ENCODE results near the gene ZNHIT6. TPM values are rescaled to one million over a fixed set of nuclear protein-coding genes. Genes with fewer than 3 reads are reported as not detected.
"Not testable (repeated sequence)": the region's sequence is repeated elsewhere in the genome, so short reads cannot be mapped to it uniquely, and the experiment has no call there.

ZNHIT6 gene
- total and polyA plus RNA-seq, 2 donors (not counting 1 experiment from before 2014, with no cell fraction given): 6.0 to 16.3 TPM

DNA sequence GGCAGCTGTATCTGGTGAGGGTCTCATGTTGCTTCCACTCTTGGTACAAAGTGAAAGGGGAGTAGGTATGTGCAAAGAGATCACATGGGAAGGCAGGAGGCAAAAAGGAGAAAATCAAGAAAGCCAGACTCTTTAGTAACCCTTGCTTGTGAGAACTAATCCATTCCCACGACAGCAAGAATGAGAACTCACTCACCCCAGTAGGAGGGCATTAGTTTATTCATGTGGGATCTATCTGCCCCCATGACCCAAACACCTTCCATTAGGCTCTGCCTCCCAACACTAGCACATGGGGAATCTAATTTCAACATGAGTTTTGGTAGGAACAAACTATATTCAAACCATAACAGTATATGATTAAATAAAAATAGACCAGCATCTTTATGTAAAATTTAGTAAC, 57.6 kb downstream of the ZNHIT6 start:
- H3K9me3 Mint-ChIP-seq (ENCODE audit: insufficient read depth): peaks cover 2% of the 10 kb centered on the region
- CTCF ChIA-PET: no interaction called here
- Histone ChIP-seq H3K9me3 (ENCODE audit: control extremely low read depth in 1 of 3, control insufficient read depth in 2 of 3, insufficient read depth in 1 of 3, low read length in 2 of 3) (peaks cover 5 to 7% (median 5%) of the 10 kb centered on the region in 3 donors), H3K9ac (ENCODE audit: low read length) (no peak overlapping the region), H3K4me2 (replicated peaks; ENCODE audit: low read depth, low read length, poor library complexity, severe bottlenecking) (no peak overlapping the region), H3K4me1 (ENCODE audit: control insufficient read depth in 2 of 2, insufficient read depth in 2 of 2, low read length in 2 of 2) (no peaks in the 10 kb centered on the region), H4K20me1 (ENCODE audit: control insufficient read depth, insufficient read depth, low read length, poor library complexity, severe bottlenecking) (no peaks in the 10 kb centered on the region), H2AFZ (ENCODE audit: insufficient read depth, low read depth, low read length, poor library complexity, severe bottlenecking) (no peak overlapping the region), H3K27ac (ENCODE audit: low read length in 2 of 2) (no peak overlapping the region), H3K4me3 (ENCODE audit: control extremely low read depth in 1 of 5, extremely low read depth in 1 of 5, insufficient read depth in 1 of 5, low read depth in 2 of 5, low read length in 4 of 5) (no peak overlapping the region), H3K36me3 (replicated peaks in 1 of 2; ENCODE audit: control extremely low read depth in 1 of 2, control insufficient read depth in 1 of 2, extremely low read depth in 1 of 2, insufficient read depth in 2 of 2, low read length in 1 of 2) (peaks cover 10 to 30% of the 10 kb centered on the region in 2 experiments), H3K79me2 (ENCODE audit: control insufficient read depth, insufficient read depth, low read length) (no peaks in the 10 kb centered on the region), H3K27me3 (replicated peaks in 1 of 4; ENCODE audit: control extremely low read depth in 1 of 4, control insufficient read depth in 3 of 4, insufficient read depth in 4 of 4, low read length in 3 of 4) (no peaks in the 10 kb centered on the region)
- intact Hi-C loops (cut with micrococcal nuclease): no loop called here
- TF ChIP-seq, protein P1, sequence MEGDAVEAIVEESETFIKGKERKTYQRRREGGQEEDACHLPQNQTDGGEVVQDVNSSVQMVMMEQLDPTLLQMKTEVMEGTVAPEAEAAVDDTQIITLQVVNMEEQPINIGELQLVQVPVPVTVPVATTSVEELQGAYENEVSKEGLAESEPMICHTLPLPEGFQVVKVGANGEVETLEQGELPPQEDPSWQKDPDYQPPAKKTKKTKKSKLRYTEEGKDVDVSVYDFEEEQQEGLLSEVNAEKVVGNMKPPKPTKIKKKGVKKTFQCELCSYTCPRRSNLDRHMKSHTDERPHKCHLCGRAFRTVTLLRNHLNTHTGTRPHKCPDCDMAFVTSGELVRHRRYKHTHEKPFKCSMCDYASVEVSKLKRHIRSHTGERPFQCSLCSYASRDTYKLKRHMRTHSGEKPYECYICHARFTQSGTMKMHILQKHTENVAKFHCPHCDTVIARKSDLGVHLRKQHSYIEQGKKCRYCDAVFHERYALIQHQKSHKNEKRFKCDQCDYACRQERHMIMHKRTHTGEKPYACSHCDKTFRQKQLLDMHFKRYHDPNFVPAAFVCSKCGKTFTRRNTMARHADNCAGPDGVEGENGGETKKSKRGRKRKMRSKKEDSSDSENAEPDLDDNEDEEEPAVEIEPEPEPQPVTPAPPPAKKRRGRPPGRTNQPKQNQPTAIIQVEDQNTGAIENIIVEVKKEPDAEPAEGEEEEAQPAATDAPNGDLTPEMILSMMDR (IDR thresholded peaks at IDR 0.05): no peak
- TF ChIP-seq EZH2 (IDR thresholded peaks at IDR 0.05; ENCODE audit: borderline replicate concordance, insufficient read depth, low read depth, low read length, poor library complexity, severe bottlenecking): no peak
- WGBS (ENCODE audit: insufficient coverage): no CpG with 5 or more reads among the region's 1 CpG
- POLR2A ChIA-PET: no interaction called here
- no peak overlapping the region for H3K27ac Mint-ChIP-seq
- no peak overlapping the region for H3K4me3 Mint-ChIP-seq
- H3K4me1 Mint-ChIP-seq: no peaks in the 10 kb centered on the region
- H3K27me3 Mint-ChIP-seq: no peaks in the 10 kb centered on the region
- ATAC-seq (ENCODE audit: low read depth): no peak
- DNase-seq: no peak

DNA sequence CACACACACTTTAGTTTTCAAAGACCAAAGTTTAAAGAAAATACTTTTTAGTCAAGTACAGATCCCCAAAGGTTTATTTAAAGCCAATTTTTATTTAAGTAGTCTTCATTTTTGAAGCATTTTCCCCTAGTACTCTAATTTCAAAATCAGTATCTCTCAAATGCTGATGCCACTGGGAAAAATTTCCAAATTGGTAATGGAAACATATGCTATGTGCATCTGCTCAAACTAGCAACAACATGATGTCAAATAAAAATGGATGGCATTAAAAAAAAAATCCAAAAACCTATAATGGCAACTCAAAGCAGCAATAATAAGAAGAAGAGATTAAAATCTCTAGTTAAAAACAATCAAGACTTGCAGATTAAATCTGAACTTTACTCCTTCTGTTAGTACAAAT, 58.6 kb downstream of the ZNHIT6 start:
- TF ChIP-seq, protein P1 (IDR thresholded peaks at IDR 0.05): no peak
- no peak for TF ChIP-seq EZH2 (IDR thresholded peaks at IDR 0.05; ENCODE audit: borderline replicate concordance, insufficient read depth, low read depth, low read length, poor library complexity, severe bottlenecking)
- Histone ChIP-seq H3K79me2 (ENCODE audit: control insufficient read depth, insufficient read depth, low read length) (no peaks in the 10 kb centered on the region), H3K9ac (ENCODE audit: low read length) (no peak overlapping the region), H3K27me3 (replicated peaks in 1 of 4; ENCODE audit: control extremely low read depth in 1 of 4, control insufficient read depth in 3 of 4, insufficient read depth in 4 of 4, low read length in 3 of 4) (no peaks in the 10 kb centered on the region), H2AFZ (ENCODE audit: insufficient read depth, low read depth, low read length, poor library complexity, severe bottlenecking) (no peak overlapping the region), H3K27ac (ENCODE audit: low read length in 2 of 2) (no peak overlapping the region), H3K9me3 (ENCODE audit: control extremely low read depth in 1 of 3, control insufficient read depth in 2 of 3, insufficient read depth in 1 of 3, low read length in 2 of 3) (peaks cover 5 to 7% (median 5%) of the 10 kb centered on the region in 3 donors), H3K4me1 (ENCODE audit: control insufficient read depth in 2 of 2, insufficient read depth in 2 of 2, low read length in 2 of 2) (no peaks in the 10 kb centered on the region), H3K36me3 (replicated peaks in 1 of 2; ENCODE audit: control extremely low read depth in 1 of 2, control insufficient read depth in 1 of 2, extremely low read depth in 1 of 2, insufficient read depth in 2 of 2, low read length in 1 of 2) (peaks cover 10 to 22% of the 10 kb centered on the region in 2 experiments), H3K4me3 (ENCODE audit: control extremely low read depth in 1 of 5, extremely low read depth in 1 of 5, insufficient read depth in 1 of 5, low read depth in 2 of 5, low read length in 4 of 5) (no peak overlapping the region), H3K4me2 (replicated peaks; ENCODE audit: low read depth, low read length, poor library complexity, severe bottlenecking) (no peak overlapping the region), H4K20me1 (ENCODE audit: control insufficient read depth, insufficient read depth, low read length, poor library complexity, severe bottlenecking) (no peaks in the 10 kb centered on the region)
- no peak overlapping the region for H3K27ac Mint-ChIP-seq
- no peaks in the 10 kb centered on the region for H3K4me1 Mint-ChIP-seq
- no peak overlapping the region for H3K4me3 Mint-ChIP-seq
- DNase-seq (no peak), ATAC-seq (ENCODE audit: low read depth) (no peak)
- POLR2A ChIA-PET: no interaction called here
- peaks cover 2% of the 10 kb centered on the region for H3K9me3 Mint-ChIP-seq (ENCODE audit: insufficient read depth)
- CTCF ChIA-PET: no interaction called here
- intact Hi-C loops (cut with micrococcal nuclease): no loop called here
- no peaks in the 10 kb centered on the region for H3K27me3 Mint-ChIP-seq

DNA sequence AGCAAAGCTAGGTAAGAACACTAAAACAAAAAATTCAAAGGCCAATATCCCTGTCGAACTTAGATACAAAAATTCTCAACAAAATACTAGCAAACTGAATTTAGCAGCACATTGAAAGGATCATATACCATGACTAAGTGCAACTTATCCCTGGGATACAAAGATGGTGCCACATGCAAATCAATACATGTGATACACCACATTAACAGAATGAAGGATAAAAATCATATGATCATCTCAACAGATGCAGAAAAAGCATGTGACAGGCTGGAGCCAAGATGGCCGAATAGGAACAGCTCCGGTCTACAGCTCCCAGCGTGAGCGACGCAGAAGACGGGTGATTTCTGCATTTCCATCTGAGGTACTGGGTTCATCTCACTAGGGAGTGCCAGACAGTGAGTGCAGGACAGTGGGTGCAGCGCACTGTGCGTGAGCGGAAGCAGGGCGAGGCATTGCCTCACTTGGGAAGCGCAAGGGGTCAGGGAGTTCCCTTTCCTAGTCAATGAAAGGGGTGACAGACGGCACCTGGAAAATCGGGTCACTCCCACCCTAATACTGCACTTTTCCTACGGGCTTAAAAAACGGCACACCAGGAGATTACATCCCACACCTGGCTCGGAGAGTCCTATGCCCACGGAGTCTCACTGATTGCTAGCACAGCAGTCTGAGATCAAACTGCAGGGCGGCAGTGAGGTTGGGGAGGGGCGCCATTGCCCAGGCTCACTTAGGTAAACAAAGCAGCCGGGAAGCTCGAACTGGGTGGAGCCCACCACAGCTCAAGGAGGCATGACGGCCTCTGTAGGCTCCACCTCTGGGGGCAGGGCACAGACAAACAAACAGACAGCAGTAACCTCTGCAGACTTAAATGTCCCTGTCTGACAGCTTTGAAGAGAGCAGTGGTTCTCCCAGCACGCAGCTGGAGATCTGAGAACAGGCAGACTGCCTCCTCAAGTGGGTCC, 66.4 kb downstream of the ZNHIT6 start:
- POLR2A ChIA-PET: not testable (repeated sequence)

More for the DNA sequence above, 66.4 kb downstream of the ZNHIT6 start:
- H4K20me1 ChIP-seq (ENCODE audit: control insufficient read depth, insufficient read depth, low read length, poor library complexity, severe bottlenecking); H3K4me3 ChIP-seq (ENCODE audit: control extremely low read depth in 1 of 5, extremely low read depth in 1 of 5, insufficient read depth in 1 of 5, low read depth in 2 of 5, low read length in 4 of 5); intact Hi-C loops (cut with micrococcal nuclease); H3K9ac ChIP-seq (ENCODE audit: low read length); H3K27me3 ChIP-seq (replicated peaks in 1 of 4; ENCODE audit: control extremely low read depth in 1 of 4, control insufficient read depth in 3 of 4, insufficient read depth in 4 of 4, low read length in 3 of 4); H3K36me3 ChIP-seq (replicated peaks in 1 of 2; ENCODE audit: control extremely low read depth in 1 of 2, control insufficient read depth in 1 of 2, extremely low read depth in 1 of 2, insufficient read depth in 2 of 2, low read length in 1 of 2); H2AFZ ChIP-seq (ENCODE audit: insufficient read depth, low read depth, low read length, poor library complexity, severe bottlenecking); H3K27me3 Mint-ChIP-seq; H3K27ac Mint-ChIP-seq; DNase-seq; H3K79me2 ChIP-seq (ENCODE audit: control insufficient read depth, insufficient read depth, low read length); H3K27ac ChIP-seq (ENCODE audit: low read length in 2 of 2); ATAC-seq (ENCODE audit: low read depth); H3K4me2 ChIP-seq (replicated peaks; ENCODE audit: low read depth, low read length, poor library complexity, severe bottlenecking); CTCF ChIA-PET; H3K4me3 Mint-ChIP-seq; H3K4me1 Mint-ChIP-seq; H3K4me1 ChIP-seq (ENCODE audit: control insufficient read depth in 2 of 2, insufficient read depth in 2 of 2, low read length in 2 of 2): not testable (repeated sequence)
- 98% methylated on average over 19 of the region's 24 CpGs for WGBS (ENCODE audit: insufficient coverage)
- peaks cover 3 to 22% (median 18%) of the 10 kb centered on the region in 3 donors for H3K9me3 ChIP-seq (ENCODE audit: control extremely low read depth in 1 of 3, control insufficient read depth in 2 of 3, insufficient read depth in 1 of 3, low read length in 2 of 3)
- H3K9me3 Mint-ChIP-seq (ENCODE audit: insufficient read depth): peaks cover 20% of the 10 kb centered on the region

Data from B cell (primary cell).